ENCODE measurements around the gene SMTNL2.
"Not testable (repeated sequence)": the region's sequence is repeated elsewhere in the genome, so short reads cannot be mapped to it uniquely, and the experiment has no call there.

SMTNL2 gene

DNA sequence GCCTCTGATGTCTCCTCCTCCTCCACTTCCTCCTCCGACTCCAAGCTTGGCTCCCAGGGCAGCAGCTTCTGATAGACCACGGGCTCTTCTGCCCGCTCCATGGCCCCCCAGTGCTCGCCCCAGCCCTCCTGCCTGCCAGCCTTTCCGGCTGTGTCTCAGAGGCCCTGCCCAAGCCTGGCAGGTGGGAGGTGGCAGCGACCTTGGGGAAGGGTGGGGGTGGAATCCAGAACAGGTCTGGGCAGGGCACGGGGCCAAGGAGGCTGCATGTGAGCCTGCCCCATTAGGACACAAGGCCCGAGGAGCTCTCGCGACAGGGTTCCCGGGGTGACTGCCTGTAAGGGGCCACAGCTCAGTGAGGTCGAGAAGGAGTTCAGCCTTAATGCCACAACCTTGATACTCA lies 23.9 kb upstream of the SMTNL2 start, which contains the start of gene GGT6:
GGT6 (minus strand) TSS at position 157 of the 400 bp plus-strand sequence; CDS start at position 101, 56 bp downstream.
- DNase-seq (ENCODE audit: low spot score): no peak

DNA sequence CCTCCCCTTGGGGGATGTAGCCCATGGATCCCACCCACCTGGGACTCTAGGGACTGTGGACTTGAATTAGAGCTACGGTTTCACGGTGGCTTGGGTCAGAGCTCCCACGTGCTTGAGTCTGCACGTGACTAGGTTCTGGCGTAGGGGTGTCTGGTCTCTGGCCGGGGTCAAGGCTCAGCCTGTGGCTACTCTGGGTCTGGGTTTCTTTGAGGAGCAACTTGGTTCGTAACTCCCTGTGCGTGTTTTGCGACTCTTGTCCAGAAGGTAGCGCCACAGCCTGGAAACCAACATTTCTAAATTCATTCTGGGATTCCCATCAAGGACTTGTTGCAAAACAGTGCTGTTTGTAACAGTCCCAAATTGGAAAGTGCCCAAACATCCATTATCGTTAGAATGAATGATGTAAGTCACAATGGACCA lies 23.5 kb upstream of the SMTNL2 start:
- no peak for DNase-seq (ENCODE audit: low spot score)

DNA sequence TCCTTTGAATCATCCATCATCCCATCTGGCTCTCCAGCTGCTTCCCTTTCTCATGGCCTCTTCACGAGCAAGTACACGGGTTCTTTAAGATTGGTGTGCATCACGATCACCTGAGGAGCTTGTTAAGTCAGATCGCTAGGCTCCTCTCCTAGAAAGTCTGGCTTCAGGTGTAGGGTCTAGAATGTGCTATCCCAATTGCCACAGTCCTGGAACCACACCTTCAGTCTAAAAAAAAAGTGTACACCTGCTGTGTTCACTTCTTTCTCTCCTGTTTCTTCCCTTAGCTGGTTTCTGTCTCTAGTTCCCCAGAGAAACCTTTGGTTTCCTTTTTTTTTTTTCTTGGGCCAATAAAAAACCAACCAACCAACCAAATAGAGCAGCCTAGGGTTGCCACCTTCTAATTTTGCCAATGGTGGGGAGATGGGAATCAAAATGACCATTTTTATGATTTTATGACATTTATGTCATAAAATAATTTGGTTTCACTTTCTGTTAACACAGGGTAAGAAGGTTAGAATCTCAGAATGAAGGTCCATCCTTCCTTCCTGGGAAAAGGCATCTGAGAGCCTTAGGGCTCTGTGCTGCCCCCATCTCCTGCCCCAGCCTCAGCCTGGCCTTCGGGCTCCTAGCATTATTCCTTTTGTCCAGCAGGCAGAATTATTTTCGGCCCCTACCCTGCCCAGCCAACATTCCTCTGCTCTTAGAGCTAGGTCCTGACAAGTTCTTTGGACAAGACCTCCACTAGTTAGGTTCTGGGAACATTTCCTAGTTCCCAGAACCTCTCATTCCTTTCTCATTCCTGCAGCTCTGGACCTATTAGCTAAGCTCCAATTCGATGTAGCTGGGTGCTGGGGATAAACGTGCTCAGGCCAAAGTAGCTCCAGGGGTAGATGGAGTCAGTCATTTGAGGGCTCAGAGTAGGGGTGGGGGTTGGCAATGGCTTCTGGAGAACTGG lies 22.0 kb upstream of the SMTNL2 start:
- DNase-seq (ENCODE audit: low spot score): no peak

DNA sequence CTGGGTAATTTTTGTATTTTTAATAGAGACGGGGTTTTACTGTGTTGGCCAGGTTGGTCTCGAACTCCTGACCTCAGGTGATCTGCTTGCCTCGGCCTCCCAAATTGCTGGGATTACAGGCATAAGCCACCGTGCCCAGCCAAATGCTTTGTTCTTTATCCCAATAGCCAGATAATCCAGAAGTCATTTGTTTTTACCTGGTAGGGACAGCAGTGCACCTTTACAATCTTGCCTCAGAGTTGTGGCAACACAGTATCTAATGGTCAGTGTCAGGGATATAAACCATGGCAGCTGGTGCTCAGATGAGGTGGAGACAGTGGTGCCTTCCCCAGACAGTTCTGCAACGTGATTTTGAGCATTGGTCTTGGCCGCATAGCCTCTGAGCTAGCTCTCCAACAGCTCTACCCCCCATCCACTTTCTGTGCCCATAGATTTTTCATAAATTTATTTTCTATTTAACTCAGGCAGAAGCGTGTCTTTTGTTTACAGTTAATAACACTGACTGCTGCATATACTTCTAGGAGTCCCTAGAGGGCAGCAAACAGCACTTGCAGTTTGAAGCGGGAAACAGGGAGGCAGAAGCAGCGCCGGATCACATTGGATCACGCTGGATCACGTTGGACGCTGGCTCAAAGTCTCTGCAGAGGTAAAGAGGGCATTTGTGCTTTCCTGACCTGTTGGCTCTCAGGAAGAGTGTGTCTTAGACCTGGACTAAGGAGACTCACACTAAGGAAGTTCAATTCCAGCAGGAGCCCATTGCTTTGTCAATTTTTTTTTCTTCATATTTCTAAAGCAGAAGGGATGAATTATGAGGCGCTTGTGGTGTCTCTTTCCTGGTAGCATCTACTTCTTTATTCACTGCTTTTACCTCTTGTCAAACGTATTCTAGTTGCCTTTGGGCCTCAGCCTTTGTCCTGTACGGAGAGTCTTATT lies 18.9 kb upstream of the SMTNL2 start:
- peak; percentile 69 for DNase-seq (ENCODE audit: low spot score)

DNA sequence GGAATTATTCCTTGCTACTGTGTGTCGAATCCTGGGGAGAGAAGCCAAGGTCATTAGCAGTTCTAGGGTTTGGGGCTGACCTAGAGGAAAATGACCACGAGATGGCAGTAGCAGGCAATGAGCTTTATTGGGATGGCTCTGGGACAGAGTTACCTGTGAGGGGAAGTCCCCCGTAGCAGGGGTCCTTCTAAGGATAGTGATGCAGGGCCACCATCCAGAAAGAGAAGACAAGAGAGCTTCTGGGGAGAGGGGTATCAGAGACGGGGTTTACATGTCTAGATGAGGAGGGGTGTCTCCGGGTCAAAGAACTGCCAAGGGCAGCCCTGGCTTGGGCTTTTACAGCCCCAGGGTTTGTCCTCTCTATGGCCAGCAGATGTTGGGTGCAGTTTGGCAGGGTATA lies 17.5 kb upstream of the SMTNL2 start:
- DNase-seq (ENCODE audit: low spot score): peak; percentile 55

DNA sequence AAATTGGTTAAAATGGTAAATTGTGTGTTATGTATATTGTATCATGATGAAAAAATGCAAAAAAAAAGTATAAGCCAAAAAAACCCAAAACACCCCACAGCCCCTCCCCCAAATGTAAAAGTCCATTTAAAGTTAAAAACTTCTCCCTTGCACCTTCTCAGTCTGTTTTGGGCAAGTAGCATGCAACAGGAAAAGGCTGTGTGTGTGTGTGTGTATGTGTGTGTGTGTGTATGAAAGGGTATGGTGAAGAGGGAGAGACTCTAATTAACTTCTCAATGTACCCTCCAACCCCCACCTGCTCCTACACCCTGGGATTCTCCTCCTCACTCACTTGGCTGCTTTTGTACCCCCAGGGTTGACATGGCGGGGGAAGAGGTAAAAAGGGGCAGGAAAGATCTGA lies 14.7 kb upstream of the SMTNL2 start:
- DNase-seq (ENCODE audit: low spot score): no peak

DNA sequence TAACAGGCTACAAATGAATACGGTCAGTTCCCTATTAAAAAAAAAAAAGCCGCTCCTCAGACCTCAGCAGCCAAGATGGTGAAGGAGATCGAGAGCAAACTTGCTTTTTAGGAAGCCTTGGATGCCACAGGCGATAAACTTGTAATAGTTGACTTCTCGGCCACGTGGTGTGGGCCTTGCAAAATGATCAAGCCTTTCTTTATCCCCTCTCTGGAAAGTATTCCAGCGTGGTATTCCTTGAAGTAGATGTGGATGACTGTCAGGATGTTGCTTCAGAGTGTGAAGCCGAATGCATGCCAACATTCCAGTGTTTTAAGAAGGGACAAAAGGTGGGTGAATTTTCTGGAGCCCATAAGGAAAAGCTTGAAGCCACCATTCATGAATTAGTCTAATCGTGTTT lies 12.2 kb upstream of the SMTNL2 start:
- no peak for DNase-seq (ENCODE audit: low spot score)

DNA sequence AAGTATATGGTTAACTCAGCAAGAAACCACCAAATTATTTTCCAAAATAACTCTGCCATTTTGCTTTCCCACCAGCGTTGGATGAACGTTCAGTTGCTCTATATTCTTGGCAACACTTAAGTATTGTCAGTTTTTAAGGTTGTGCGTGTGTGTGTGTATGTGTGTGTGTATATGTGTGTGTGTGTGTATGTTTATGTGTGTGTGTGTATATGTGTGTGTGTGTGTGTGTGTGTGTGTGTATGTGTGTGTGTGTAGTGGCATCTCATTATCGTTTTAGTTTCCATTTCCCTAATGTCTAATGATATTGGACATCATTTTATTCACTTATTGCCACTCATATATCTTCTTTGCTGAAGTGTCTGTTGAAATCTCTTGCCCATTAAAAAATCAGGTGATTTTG lies 11.2 kb upstream of the SMTNL2 start:
- DNase-seq (ENCODE audit: low spot score): no peak

DNA sequence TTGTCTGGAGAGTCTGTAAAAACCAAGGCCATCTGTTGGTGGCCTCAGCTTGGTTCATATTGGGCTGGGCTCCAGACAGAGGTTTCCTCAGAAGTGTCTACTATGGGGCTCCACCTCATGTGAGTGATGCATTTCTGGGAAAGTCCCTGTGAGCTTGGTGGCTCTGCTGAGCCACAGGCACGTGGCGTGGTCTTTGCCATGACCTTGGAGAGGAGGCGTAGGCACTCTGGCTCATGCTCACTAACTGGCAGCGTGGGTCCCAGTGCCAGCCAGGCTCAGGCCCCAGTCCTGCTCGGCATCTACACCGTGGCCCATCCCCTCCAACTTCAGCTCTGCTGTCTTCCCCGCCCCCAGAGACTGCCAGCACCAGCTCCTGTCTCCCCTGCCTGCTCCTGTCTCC lies 10.7 kb upstream of the SMTNL2 start:
- no peak for DNase-seq (ENCODE audit: low spot score)

DNA sequence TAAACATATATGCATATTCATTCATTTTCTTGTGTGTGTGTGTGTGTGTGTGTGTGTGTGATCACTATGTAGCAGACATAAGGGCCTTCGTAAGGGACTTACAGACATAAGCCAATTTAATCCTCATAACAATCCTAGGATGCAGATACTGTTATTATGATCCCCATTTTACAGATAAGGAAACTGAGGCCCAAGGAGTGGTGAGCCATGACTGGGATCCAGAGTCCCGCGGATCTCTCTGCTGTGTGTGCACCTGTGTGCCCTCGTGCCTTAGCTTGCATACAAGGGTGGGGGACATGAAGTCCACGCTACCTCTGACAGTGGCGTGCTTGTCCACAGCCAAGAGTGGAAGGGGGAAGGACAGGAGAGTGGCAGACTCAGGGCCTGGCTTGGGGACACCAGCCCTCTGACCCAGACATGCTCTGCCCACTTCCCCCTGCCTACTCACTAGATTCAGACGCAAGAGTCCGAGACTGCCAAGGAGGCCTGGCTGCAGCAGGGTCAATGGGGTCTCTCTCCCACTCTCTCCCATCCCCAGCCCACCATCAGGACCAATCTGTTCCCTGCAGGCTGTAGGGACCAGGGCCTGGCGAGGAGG lies 9.8 kb upstream of the SMTNL2 start:
- DNase-seq (ENCODE audit: low spot score): no peak

DNA sequence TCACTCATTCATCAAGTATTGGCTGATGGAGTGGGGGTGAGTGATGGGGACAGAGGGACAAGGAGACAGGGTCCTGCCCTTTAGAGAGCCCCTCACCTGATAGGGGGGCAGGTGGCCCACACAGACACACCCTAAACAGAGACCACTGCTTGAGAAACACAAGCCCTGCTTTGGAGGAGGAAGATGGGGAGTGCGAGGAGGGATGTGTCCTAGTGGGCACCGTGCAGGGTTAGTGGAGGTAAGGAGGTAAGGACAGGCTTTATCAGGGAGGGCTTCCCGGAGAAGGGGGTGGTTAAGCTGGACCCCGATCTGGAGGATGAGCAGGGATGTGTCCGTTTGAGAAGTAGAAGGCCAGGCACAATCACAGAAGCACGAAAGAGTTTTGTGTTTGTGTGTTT lies 8.2 kb upstream of the SMTNL2 start:
- no peak for DNase-seq (ENCODE audit: low spot score)

DNA sequence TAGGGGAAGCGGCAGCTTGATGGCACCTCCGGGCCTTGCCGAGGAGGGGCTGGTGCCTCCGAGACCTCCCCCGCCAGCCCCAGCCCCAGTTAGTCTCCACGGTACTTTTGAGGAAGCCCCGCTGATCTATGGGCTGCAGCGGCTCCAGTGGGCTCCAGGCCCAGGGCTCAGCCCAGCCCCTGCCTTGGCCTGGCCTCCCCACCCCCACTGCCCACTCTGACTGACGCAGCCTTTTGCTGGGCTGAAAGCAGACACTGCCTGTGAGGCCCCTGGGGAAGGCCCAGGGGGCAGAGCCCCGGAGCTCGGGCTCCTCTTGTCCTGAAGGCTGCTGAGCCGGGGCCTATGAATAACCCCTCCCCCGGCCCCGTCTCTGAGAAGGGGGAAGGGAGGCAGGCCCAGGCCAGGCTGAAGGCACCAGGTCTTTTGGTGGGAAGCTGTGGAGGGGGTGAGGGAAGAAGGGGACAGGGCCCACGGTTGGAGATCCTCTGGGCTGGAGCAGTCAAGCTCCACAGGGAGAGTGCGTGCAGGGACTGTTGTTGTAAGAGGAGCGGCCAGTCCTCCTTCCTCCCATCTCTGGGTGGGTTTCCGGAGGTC lies 7.5 kb upstream of the SMTNL2 start:
- DNase-seq (ENCODE audit: low spot score): no peak

DNA sequence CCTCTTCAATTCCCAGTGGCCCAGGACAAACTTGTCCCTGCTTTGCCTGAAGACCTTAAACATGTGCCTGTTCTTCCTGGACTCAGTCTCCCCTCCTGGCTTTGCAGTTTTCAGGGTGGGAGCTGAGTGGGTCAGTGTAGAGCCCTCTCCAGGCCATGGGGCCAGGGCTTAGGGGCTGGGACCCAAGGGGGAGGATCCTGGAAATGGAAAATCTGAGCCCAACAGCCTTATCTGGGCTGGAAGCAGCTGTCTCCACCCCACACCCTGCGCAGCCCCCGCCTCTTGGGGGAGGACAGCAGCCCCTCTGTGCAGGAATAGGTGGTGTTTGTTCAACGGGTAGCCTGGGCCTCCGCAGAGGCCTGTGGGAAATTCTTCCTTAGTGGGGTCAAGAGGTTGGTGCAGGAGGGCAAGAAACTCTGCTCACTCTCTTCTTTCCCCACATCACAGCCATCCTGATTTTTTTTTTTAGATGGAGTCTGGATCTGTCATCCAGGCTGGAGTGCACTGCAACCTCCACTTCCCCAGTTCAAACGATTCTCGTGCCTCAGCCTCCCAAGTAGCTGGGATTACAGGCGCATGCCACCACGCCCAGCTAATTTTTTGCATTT lies 6.8 kb upstream of the SMTNL2 start:
- DNase-seq (ENCODE audit: low spot score): no peak

DNA sequence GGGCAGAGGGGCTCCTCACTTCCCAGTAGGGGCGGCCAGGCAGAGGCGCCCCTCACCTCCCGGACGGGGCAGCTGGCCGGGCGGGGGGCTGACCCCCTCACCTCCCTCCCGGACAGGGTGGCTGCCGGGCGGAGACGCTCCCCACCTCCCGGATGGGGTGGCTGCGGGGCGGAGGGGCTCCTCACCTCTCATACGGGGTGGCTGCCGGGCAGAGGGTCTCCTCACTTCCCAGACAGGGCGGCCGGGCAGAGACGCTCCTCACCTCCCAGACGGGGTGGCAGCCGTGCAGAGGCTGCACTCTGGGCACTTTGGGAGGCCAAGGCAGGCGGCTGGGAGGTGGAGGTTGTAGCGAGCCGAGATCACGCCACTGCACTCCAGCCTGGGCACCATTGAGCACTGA lies 6.0 kb upstream of the SMTNL2 start:
- DNase-seq (ENCODE audit: low spot score): not testable (repeated sequence)

DNA sequence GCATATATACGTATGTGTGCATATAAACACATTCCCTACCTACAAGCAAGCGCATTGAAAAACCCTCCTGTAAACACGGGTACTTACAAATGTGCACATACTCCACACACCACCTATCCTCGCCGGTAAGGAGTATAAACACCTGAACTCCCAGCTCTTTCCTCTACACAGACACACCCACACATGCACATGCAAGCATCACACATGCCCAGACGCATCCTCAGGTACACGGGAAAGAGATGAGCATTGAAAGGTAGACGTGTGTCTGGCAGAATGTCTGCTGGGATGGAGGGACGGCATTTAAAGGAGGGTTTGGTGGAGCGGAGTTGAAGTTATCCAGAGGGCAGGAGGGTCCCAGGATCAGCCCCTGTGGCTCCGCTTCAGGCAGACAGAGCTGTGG lies 4.7 kb upstream of the SMTNL2 start:
- DNase-seq (ENCODE audit: low spot score): no peak

DNA sequence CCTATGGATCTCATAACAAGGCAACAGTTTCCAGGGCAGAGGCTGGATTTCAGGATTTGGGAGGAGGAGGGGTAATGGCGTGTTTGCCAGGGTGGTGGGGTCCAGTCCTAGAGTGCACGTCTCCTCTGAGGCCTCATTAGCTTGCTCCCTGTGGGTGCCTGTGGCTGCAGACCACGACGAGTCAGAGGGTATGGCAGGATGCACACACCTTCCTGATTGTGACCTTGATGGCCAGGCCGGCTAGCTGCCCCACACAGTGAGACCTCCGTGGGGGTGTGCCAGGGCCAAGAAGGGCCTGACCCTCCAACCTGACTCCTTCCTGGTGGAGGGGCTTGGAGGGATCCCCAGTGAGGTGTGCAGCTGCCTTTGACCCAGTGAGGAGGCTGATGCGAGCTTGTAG lies 4.0 kb upstream of the SMTNL2 start:
- no peak for DNase-seq (ENCODE audit: low spot score)

DNA sequence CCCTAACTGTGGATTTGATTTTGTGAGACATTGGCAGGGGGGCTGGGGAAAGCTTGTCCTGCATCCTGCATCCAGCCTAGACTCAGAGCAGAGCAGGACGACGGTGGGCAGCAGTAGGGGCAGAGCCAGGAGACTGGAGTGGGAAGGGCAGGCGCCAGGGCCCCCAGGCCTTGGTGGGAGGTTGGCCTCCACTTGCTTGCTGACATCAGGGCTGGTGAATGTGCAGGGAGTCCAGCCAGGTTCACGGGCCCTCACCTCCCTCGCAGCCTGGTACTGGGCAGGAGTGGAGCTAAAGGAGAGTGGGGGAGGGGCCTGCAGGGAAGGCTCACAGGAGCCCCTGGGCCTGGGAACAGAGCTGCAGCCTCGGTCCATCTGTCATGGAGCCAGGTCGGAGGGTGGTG lies 2.2 kb upstream of the SMTNL2 start:
- DNase-seq (ENCODE audit: low spot score): no peak

DNA sequence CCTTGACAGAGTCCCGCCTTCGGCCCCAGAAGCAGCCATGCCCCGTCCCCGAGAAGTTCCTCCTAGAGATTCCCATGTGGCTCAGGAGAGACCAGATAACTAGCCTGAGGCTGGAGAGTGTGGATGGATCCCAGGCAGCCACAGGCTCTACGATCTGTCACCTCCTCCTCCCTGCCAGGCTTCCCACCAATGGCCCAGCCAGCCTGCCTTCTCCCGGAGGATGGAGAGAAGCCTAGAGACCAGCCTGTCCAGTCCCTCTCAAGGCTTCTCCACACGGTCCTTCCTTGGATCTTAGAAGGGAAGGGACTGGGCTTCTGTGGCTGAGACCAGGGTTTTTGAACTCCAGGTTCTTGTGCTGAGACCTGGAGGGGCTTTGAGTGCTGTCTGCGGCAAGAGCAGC lies 1.6 kb upstream of the SMTNL2 start:
- no peak for DNase-seq (ENCODE audit: low spot score)

DNA sequence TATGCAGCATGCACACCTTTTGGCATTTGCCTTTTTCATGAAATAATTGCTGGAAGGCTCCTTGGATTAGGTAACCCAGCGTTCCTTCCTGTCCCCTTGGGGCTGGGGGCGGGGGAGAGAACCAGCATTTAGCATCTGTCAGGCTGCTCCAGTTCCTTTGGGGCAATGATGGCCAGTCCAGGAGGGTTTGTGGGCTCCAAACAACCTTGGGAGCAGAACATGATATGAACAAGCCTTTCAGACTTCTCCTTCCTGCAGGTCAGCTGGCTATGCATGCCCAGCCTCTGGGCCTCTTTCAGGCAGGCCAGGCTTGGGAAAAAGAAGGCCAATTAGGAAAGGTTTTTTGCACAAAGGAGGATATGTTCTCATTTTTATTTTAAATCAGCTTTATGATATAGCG lies 1.1 kb upstream of the SMTNL2 start:
- no peak for DNase-seq (ENCODE audit: low spot score)

DNA sequence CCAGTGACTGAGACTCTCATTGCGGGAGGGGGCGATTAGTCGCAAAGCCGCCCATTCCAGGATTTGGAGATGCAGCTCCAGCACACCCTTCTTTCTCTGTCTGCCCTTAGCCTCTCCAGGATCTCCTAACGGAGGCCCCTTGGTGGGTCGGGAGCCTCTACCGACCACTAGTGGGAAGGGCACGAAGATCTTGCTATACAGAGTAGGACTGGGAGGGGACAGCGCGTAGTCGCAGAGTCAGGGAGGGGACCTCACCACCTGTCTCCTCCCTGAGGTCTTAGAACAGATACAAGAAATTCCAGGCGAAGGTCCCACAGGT lies 588 bp upstream of the SMTNL2 start:
- no peak for DNase-seq (ENCODE audit: low spot score)

DNA sequence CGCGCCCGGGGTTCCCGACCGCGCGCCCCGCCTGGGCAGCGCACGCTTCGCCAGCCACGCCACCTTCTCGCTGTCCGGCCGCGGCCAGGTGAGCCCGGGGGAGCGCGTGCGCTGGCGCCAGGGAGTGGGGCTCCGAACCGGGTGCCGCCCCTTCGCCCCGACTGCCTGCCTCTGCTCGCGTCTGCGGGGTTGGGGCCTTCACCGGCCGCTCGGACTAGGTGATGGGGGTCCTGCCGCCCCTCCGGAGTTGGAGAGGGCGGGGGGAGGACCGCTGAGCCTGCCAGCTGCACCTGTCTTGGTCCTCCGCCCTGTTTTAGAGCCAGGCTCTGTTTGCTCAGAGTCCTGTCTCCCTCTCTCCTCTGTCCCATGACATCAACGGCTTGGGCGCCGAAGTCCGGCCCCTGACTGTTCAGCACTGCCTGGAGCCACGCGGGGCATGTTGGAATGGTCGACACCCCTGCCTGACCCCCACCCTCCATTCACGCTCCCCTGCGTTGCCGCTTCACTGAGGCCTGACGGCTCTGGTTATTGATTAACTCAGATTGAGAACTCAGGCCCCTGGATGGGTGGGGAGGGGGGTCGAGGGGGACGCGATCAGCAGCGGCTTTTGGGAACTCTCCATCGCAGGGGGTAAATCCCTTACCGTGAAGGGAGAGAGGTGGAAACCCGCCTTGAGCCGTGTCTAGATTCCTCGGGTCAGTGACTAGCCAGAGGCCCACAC lies 748 bp downstream of the SMTNL2 start:
- DNase-seq (ENCODE audit: low spot score): no peak
